LoVo (cell line): ENCODE data around the gene NRDE2.
A peak's percentile ranks its signal among the peaks of the same experiment; 100 is the strongest.

Experiments used
- DNase-seq: peaks from one replicate; pipeline ENCODE4 v3.0.0-alpha.2; 2016; ENCODE audit warnings: low spot score

Gene NRDE2

GRCh38 chr14:90331497-90332270 is at the start of gene NRDE2:
TSS of gene NRDE2 (minus strand) at chr14:90331941. CDS start at chr14:90331904, 37 bp downstream.
- peak; percentile 96 for DNase-seq

- no peak for DNase-seq
These were observed 49.5 kb upstream of the NRDE2 start for GRCh38 chr14:90381011-90381786.

- no peak for DNase-seq
These were observed 47.4 kb upstream of the NRDE2 start for GRCh38 chr14:90379106-90379505.

- no peak for DNase-seq
These were observed 46.5 kb upstream of the NRDE2 start for GRCh38 chr14:90378249-90378648.

- DNase-seq: no peak
These were observed 44.2 kb upstream of the NRDE2 start for GRCh38 chr14:90375934-90376333.

GRCh38 chr14:90374813-90375212 is 43.1 kb upstream of the NRDE2 start:
- no peak for DNase-seq

- DNase-seq: no peak
These were observed 42.1 kb upstream of the NRDE2 start for GRCh38 chr14:90373887-90374286.

- peak; percentile 52 for DNase-seq
These were observed 37.4 kb upstream of the NRDE2 start for GRCh38 chr14:90368946-90369721.

GRCh38 chr14:90362558-90362896 is 30.8 kb upstream of the NRDE2 start:
- no peak for DNase-seq

- no peak for DNase-seq
These were observed 30.3 kb upstream of the NRDE2 start for GRCh38 chr14:90361865-90362557.

- DNase-seq: no peak
These were observed 26.6 kb upstream of the NRDE2 start for GRCh38 chr14:90358359-90358758.

GRCh38 chr14:90356925-90357324 is 25.2 kb upstream of the NRDE2 start:
- no peak for DNase-seq

GRCh38 chr14:90355540-90356518 is 24.1 kb upstream of the NRDE2 start:
- DNase-seq: no peak

GRCh38 chr14:90354551-90355298 is 23.0 kb upstream of the NRDE2 start:
- DNase-seq: no peak

GRCh38 chr14:90349739-90350138 is 18.0 kb upstream of the NRDE2 start:
- no peak for DNase-seq

- no peak for DNase-seq
These were observed 16.5 kb upstream of the NRDE2 start for GRCh38 chr14:90348270-90348669.

- DNase-seq: no peak
These were observed 13.5 kb upstream of the NRDE2 start for GRCh38 chr14:90345239-90345557.

- no peak for DNase-seq
These were observed 12.8 kb upstream of the NRDE2 start for GRCh38 chr14:90344331-90345238.

- DNase-seq: no peak
These were observed 10.6 kb upstream of the NRDE2 start for GRCh38 chr14:90342327-90342726.
